Kidney epithelial cell (primary cell): ENCODE data around the gene TSBP1. TPM values are rescaled to one million over a fixed set of nuclear protein-coding genes. Genes with fewer than 3 reads are reported as not detected.
A peak's percentile ranks its signal among the peaks of the same experiment; 100 is the strongest.

ENCODE experiments used
- DNase-seq: peaks from one replicate; pipeline ENCODE4 v3.0.0-alpha.2; 2010; ENCODE audit warnings: low read depth
- H3K27me3 ChIP-seq: 2 replicates; pipeline ENCODE4 v1.6.0; 2011; ENCODE audit warnings: low read length; ENCODE audit not compliant: control insufficient read depth, insufficient read depth
- H3K36me3 ChIP-seq: 2 replicates; pipeline ENCODE4 v1.5.1; 2011; ENCODE audit warnings: low read length; ENCODE audit not compliant: control insufficient read depth, insufficient read depth
- H3K4me3 ChIP-seq: 2 replicates; pipeline ENCODE4 v1.5.1; 2011; ENCODE audit warnings: low read depth, mild to moderate bottlenecking, control low read depth, low read length
- CTCF ChIP-seq: IDR thresholded peaks from 2 replicates; pipeline ENCODE4 v1.5.1; 2011; ENCODE audit warnings: mild to moderate bottlenecking, moderate library complexity, low read length, control low read depth, inconsistent platforms; ENCODE audit not compliant: insufficient read depth, poor library complexity, severe bottlenecking
- total RNA-seq: library from RNA; depleted of rRNA; stranded (reverse); fragments of >200 nt; gene quantifications from 2 replicates; pipeline ENCODE4 v1.2.3, GENCODE V29; 2015

TSBP1 gene, protein sequence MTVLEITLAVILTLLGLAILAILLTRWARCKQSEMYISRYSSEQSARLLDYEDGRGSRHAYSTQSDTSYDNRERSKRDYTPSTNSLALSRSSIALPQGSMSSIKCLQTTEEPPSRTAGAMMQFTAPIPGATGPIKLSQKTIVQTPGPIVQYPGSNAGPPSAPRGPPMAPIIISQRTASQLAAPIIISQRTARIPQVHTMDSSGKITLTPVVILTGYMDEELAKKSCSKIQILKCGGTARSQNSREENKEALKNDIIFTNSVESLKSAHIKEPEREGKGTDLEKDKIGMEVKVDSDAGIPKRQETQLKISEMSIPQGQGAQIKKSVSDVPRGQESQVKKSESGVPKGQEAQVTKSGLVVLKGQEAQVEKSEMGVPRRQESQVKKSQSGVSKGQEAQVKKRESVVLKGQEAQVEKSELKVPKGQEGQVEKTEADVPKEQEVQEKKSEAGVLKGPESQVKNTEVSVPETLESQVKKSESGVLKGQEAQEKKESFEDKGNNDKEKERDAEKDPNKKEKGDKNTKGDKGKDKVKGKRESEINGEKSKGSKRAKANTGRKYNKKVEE
- not detected in 2 replicates for total RNA-seq

DNA sequence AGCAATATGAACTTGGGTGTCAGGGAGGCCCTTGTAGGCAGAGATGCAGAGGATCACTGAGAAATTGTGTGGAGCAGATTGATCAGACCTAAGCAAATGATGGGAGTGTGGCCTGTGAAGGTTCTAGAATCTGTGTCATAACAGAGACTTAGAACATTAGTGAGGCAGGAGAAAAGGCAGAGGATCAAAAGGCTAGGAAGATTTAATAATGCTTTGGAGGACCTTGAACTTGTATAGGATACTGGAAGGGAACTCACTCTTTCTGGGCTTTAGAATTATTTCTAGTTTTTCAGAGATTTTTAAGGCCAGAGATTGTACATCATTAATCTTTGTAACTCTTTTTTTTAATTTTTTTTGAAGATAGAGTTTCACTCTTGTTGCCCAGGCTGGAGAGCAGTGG is at the start of gene TSBP1:
Gene TSBP1, minus strand, starts transcription at position 101 of the 400 bp plus-strand sequence. CDS start 197 bp downstream, outside the sequence.
- H3K27me3 ChIP-seq = no peaks in the 10 kb centered on the region
- no peak within 1 kb of the TSS for H3K4me3 ChIP-seq
- no peak for DNase-seq
- H3K36me3 ChIP-seq = no peaks in the 10 kb centered on the region
- no peak for TF ChIP-seq CTCF

DNA sequence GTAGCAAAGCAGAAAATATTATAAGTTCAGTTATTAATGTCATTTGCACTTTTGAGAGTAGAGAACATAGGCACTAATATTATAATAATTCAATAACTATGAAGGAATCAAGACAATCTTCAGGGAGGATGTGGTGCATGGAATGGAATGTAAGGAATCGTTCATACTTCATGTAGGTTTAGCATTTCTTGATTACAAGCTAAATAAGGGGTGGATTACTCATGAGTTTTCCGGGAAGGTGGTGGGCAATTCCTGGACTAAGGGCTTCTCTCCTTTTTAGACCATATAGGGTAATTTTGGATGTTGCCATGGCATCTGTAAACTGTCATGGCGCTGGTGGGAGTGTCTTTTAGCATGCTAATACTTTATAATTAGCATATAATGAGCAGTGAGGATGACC is 44.3 kb upstream of the TSBP1 start:
- no peak for DNase-seq
- no peak overlapping the region for H3K4me3 ChIP-seq
- no peak for TF ChIP-seq CTCF
- H3K27me3 ChIP-seq = peaks cover 13% of the 10 kb centered on the region
- no peaks in the 10 kb centered on the region for H3K36me3 ChIP-seq

DNA sequence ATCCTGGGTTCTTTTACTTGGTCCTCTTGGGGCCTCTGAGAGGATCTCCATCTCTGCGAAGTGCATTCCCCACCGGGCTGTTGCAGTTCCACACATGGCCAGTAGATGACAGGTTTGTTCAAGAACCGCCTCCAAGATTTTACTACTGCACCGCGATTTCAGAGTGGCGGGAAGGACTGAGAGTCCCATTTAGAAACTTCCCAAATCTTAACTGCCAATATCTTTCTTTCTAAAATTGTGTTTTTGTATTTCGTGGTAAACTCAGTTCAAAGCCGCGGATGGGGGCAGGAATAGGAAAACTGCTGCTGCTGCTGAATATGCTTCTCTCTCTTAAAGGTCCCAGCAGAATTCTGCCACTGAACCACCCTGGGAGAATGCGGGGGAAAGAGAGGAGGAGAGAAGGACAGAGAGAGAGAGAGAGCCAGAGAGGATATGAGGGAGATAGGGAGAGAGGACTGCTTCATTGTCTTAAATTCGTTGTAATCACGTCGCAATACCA is 43.9 kb upstream of the TSBP1 start:
- no peaks in the 10 kb centered on the region for H3K36me3 ChIP-seq
- peak; percentile 10 for DNase-seq
- no peak overlapping the region for H3K4me3 ChIP-seq
- TF ChIP-seq CTCF = peak; percentile 94
- peaks cover 14% of the 10 kb centered on the region for H3K27me3 ChIP-seq

- TF ChIP-seq CTCF = peak; percentile 96
- peak; percentile 32 for DNase-seq
- H3K27me3 ChIP-seq = peaks cover 17% of the 10 kb centered on the region
- H3K4me3 ChIP-seq = no peak overlapping the region
- H3K36me3 ChIP-seq = no peaks in the 10 kb centered on the region
Measured at GRCh38 chr6:32413427-32414047, 41.8 kb upstream of the TSBP1 start.

GRCh38 chr6:32411566-32412327 is 40.0 kb upstream of the TSBP1 start:
- no peak for DNase-seq
- Histone ChIP-seq H3K36me3 (no peaks in the 10 kb centered on the region), H3K27me3 (peaks cover 23% of the 10 kb centered on the region), H3K4me3 (no peak overlapping the region)
- no peak for TF ChIP-seq CTCF
